GM12878 (cell line): ENCODE data around the gene SDK2. TPM values are rescaled to one million over a fixed set of nuclear protein-coding genes. Genes with fewer than 3 reads are reported as not detected.

Experiments used
- ATAC-seq: fragments of 200-7000 bp; cut with Tn5 transposase; 3 replicates; pipeline ENCODE4 v1.9.1; 2020; ENCODE audit warnings: mild to moderate bottlenecking, moderate library complexity
- BruUV-seq: library from RNA; stranded (reverse); fragments of 400-500 nt; replicated peaks from 2 replicates; lab custom pipeline; 2021; lab: Mats Ljungman, UMichigan
- CTCF ChIA-PET: fragments of 300-600 bp; sonication (Branson Sonifier 250); formaldehyde crosslinking; extraction: SDS; loops from one replicate; lab custom pipeline; 2021; ENCODE audit warnings: inconsistent platforms; lab: Yijun Ruan, JAX
- POLR2A ChIA-PET: fragments of 350-600 bp; formaldehyde crosslinking; extraction: SDS; loops from one replicate; lab custom pipeline; 2021; ENCODE audit warnings: inconsistent platforms; lab: Charles Lee
- RAD21 ChIA-PET: fragments of 300-600 bp; sonication (Branson Sonifier 250); formaldehyde crosslinking; loops from one replicate; lab custom pipeline; 2023; ENCODE audit warnings: antibody characterized with exemption; ENCODE audit not compliant: unreplicated experiment; lab: Charles Lee
- SMC1A ChIA-PET: fragments of 300-600 bp; sonication (Branson Sonifier 250); formaldehyde crosslinking; loops from one replicate; lab custom pipeline; 2023; ENCODE audit not compliant: unreplicated experiment, uncharacterized antibody; lab: Charles Lee
- DNase-seq: peaks from one replicate; pipeline ENCODE4 v3.0.0-alpha.2; 2011; ENCODE audit warnings: low read depth, low spot score
- FAIRE-seq: peaks from 3 replicates; lab custom pipeline; 2011; peaks lifted over from hg19 to GRCh38; lab: Jason Lieb, UNC
- H2AFZ ChIP-seq: 2 replicates; pipeline ENCODE4 v1.6.0; 2011; ENCODE audit warnings: low read depth, low read length, control low read depth; ENCODE audit not compliant: control insufficient read depth
- H3K27ac ChIP-seq: 2 replicates; pipeline ENCODE4 v1.5.1; 2011; ENCODE audit warnings: control low read depth; ENCODE audit not compliant: control insufficient read depth, insufficient read depth
- H3K27me3 ChIP-seq, 2 experiments: replicated peaks in 1 of 2; 2 replicates each; pipeline versions ENCODE4 v1.6.0 to v1.6.1; 2011; ENCODE audit warnings: low read length in 1 of 2; ENCODE audit not compliant: control insufficient read depth in 2 of 2, insufficient read depth in 2 of 2
- H3K36me3 ChIP-seq, 2 experiments: 2 replicates each; pipeline ENCODE4 v1.5.1; 2011; ENCODE audit warnings: low read length in 1 of 2; ENCODE audit not compliant: control insufficient read depth in 2 of 2, insufficient read depth in 2 of 2
- H3K4me1 ChIP-seq: 2 replicates; pipeline ENCODE4 v1.6.1; 2011; ENCODE audit warnings: mild to moderate bottlenecking, low read length, moderate library complexity, mixed read lengths; ENCODE audit not compliant: control insufficient read depth, insufficient read depth
- H3K4me2 ChIP-seq: 2 replicates; pipeline ENCODE4 v1.6.0; 2011; ENCODE audit warnings: control low read depth; ENCODE audit not compliant: control insufficient read depth, insufficient read depth
- H3K4me3 ChIP-seq: fragments of 200-600 bp; sonication (generic); 2 replicates; pipeline ENCODE4 v1.5.1; 2016
- H3K79me2 ChIP-seq: 2 replicates; pipeline ENCODE4 v1.6.0; 2011; ENCODE audit warnings: low read length; ENCODE audit not compliant: control insufficient read depth, insufficient read depth
- H3K9ac ChIP-seq: 2 replicates; pipeline ENCODE4 v1.8.0; 2011; ENCODE audit warnings: low read length, control low read depth, mixed read lengths; ENCODE audit not compliant: control insufficient read depth, insufficient read depth
- H3K9me3 ChIP-seq: replicated peaks from 3 replicates; pipeline ENCODE4 v1.5.1; 2011; ENCODE audit warnings: mild to moderate bottlenecking, low read length; ENCODE audit not compliant: control insufficient read depth, insufficient read depth
- H4K20me1 ChIP-seq: 2 replicates; pipeline ENCODE4 v1.6.0; 2011; ENCODE audit not compliant: control insufficient read depth, insufficient read depth
- CBX5 ChIP-seq: sonication (generic); IDR thresholded peaks from 2 replicates; pipeline ENCODE4 v1.6.1; 2016; ENCODE audit warnings: low read depth, moderate library complexity, mild to moderate bottlenecking, inconsistent platforms
- CREB1 ChIP-seq: IDR thresholded peaks from 2 replicates; pipeline ENCODE4 v1.6.1; 2012; ENCODE audit warnings: low read depth, mild to moderate bottlenecking, inconsistent platforms
- HDAC6 ChIP-seq: fragments of 200-600 bp; sonication (generic); IDR thresholded peaks from one replicate; pipeline ENCODE4 v1.8.0; 2017; ENCODE audit warnings: antibody characterized with exemption; ENCODE audit not compliant: unreplicated experiment
- KAT2A ChIP-seq: conservative IDR thresholded peaks from 2 replicates; pipeline ENCODE4 v1.6.1; 2011; ENCODE audit warnings: low read depth, low read length; ENCODE audit not compliant: control insufficient read depth
- KDM1A ChIP-seq: fragments of 200-600 bp; sonication (generic); IDR thresholded peaks from 2 replicates; pipeline ENCODE4 v1.6.1; 2016; ENCODE audit warnings: borderline replicate concordance
- LARP7 ChIP-seq: fragments of 450-650 bp; IDR thresholded peaks from 2 replicates; pipeline ENCODE4 v1.6.1; 2017; ENCODE audit warnings: mild to moderate bottlenecking
- MXI1 ChIP-seq: fragments of 150-350 bp; IDR thresholded peaks from 2 replicates; pipeline ENCODE4 v1.6.1; 2011; ENCODE audit warnings: low read depth, mild to moderate bottlenecking, inconsistent platforms, low read length, improper control_type of control experiment
- NRF1 ChIP-seq: conservative IDR thresholded peaks from 2 replicates; pipeline ENCODE4 v1.6.1; 2011; ENCODE audit warnings: mild to moderate bottlenecking, low read depth, low read length, improper control_type of control experiment
- PAX8 ChIP-seq: fragments of 450-650 bp; IDR thresholded peaks from 2 replicates; pipeline ENCODE4 v1.6.1; 2017; ENCODE audit warnings: mild to moderate bottlenecking, moderate library complexity
- POLR2AphosphoS2 ChIP-seq: IDR thresholded peaks from 2 replicates; pipeline ENCODE4 v1.6.1; 2011; ENCODE audit warnings: low read depth, mild to moderate bottlenecking, low read length, improper control_type of control experiment, moderate library complexity
- RELA ChIP-seq: fragments of 450-650 bp; IDR thresholded peaks from 2 replicates; pipeline ENCODE4 v1.8.0; 2014; ENCODE audit warnings: borderline replicate concordance; ENCODE audit not compliant: partially characterized antibody
- SIN3A ChIP-seq: IDR thresholded peaks from 2 replicates; pipeline ENCODE4 v1.6.1; 2012; ENCODE audit warnings: low read depth, low read length, improper control_type of control experiment
- SREBF1 ChIP-seq: IDR thresholded peaks from 2 replicates; pipeline ENCODE4 v1.6.1; 2012; ENCODE audit warnings: mild to moderate bottlenecking, low read length
- SRF ChIP-seq, 2 experiments: IDR thresholded peaks; 2 replicates each; pipeline ENCODE4 v1.6.1; 2011; ENCODE audit warnings: low read depth in 2 of 2, low read length in 2 of 2, mild to moderate bottlenecking in 1 of 2, moderate library complexity in 1 of 2
- SUZ12 ChIP-seq: fragments of 200-600 bp; sonication (generic); IDR thresholded peaks from one replicate; pipeline ENCODE4 v1.6.1; 2018; ENCODE audit warnings: antibody characterized with exemption, mild to moderate bottlenecking; ENCODE audit not compliant: unreplicated experiment
- TCF3 ChIP-seq: IDR thresholded peaks from 2 replicates; pipeline ENCODE4 v1.6.1; 2012; ENCODE audit warnings: low read depth, mild to moderate bottlenecking, low read length, borderline replicate concordance; ENCODE audit not compliant: insufficient read depth
- YBX1 ChIP-seq: fragments of 450-650 bp; IDR thresholded peaks from 2 replicates; pipeline ENCODE4 v1.6.1; 2016; ENCODE audit warnings: antibody characterized with exemption
- ZNF24 ChIP-seq: fragments of 450-650 bp; IDR thresholded peaks from 2 replicates; pipeline ENCODE4 v1.6.1; 2017; ENCODE audit warnings: antibody characterized with exemption, mild to moderate bottlenecking
- WGBS: methylation state at CpG from one replicate; pipeline ENCODE4 v1.1.6; 2016; ENCODE audit warnings: low lambda C conversion rate; ENCODE audit not compliant: insufficient replicate concordance, insufficient coverage; ENCODE audit errors: missing lambda C conversion rate; 5-methylcytosine and 5-hydroxymethylcytosine counted together
- in situ Hi-C: fragments of 300-500 bp; cut with MboI; formaldehyde crosslinking; loops from 9 replicates; pipeline ENCODE4 v1.14.3; 2018; ENCODE audit warnings: mixed read lengths
- intact Hi-C: fragments of 100-400 bp; cut with micrococcal nuclease; formaldehyde crosslinking; loops from one replicate; pipeline ENCODE4 v1.14.2; 2022; ENCODE audit not compliant: unreplicated experiment
- polyA plus RNA-seq, 11 experiments: library from polyadenylated mRNA; depleted of rRNA in 4 of 11; unstranded in 6 of 11; stranded (reverse) in 5 of 11; fragments of >200 nt; fragmentation: Nextera tagmentation in 4 of 11; fragmentation: Illumina TruSeq in 1 of 11; extraction: Ambion mirVana in 4 of 11; extraction: Trizol in 1 of 11; gene quantifications; 1 replicate in 1 of 11; 2 replicates in 10 of 11; pipeline versions ENCODE4 v1.2.1 to v1.2.3, GENCODE V29; 2011 to 2016; ENCODE audit warnings: inconsistent platforms in 2 of 11, missing spikeins in 2 of 11, low read depth in 1 of 11
- total RNA-seq, 4 experiments: library from RNA; depleted of rRNA in 3 of 4; stranded (reverse); fragments of >200 nt in 3 of 4; fragmentation: Illumina TruSeq in 1 of 4; extraction: Trizol in 1 of 4; gene quantifications; 2 replicates each; pipeline versions ENCODE4 v1.2.1 to v1.2.3, GENCODE V29; 2013 to 2021
- TF ChIP-seq, protein P1 (sequence below): fragments of 450-650 bp; IDR thresholded peaks from 2 replicates; pipeline ENCODE4 v1.6.1; 2017; ENCODE audit warnings: low read depth, mild to moderate bottlenecking, moderate library complexity

The SDK2 gene
- total and polyA plus RNA-seq, 10 of the 15 experiments (the other 5 are each of a cell fraction or from before 2014, with no cell fraction given): 0.03 to 0.08 (median 0.03) TPM; not detected in 7

DNA sequence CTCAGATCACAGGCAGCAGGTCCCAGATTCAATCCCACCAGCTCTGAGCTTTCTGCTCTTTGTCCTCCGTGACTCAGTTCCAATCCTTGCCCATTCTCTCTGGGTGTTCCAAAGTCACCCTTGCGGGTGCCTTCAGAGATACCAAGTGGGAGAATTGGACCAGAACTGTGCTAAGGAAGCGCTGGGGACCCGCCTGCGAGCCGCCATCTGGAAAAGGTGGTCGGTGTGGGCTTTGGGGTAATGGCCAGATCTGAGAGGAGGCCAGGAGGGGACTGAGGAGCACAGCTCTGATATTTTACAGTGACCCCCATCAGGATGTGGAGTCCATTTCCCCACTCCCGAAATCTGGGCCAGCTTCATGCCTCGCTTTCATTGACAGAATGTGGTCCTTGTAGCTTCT, 152.6 kb downstream of the SDK2 start (continued):
- TF ChIP-seq YBX1: no peak
- no peak for TF ChIP-seq KAT2A
- TF ChIP-seq SIN3A: no peak
- TF ChIP-seq PAX8: no peak
- TF ChIP-seq TCF3: no peak
- TF ChIP-seq, all 136 proteins: peak for 0

DNA sequence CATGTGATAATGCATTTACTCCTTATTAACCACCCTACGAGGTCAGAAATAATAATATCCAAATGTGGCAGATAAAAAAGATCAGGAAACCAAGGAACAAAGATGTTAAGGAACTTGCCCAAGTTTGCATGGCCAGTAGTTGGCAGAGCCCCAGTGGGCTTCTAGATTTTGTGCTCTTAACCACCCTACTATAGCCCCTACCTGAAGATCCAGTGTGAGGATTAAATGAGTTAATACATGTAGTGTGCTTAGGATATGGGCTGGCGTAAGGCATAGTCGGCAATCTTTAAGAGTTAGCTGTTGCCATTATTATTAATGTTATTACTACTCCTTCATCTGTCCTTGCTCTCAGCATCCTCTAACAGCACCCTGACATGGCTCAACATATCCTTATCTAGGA, 153.4 kb downstream of the SDK2 start:
- ATAC-seq: no peak
- TF ChIP-seq CBX5 (no peak), SUZ12 (no peak), LARP7 (no peak), SREBF1 (no peak), KAT2A (no peak), KDM1A (no peak), HDAC6 (no peak), RELA (no peak), NRF1 (no peak), MXI1 (no peak), SRF (IDR thresholded peaks at IDR 0.05; ENCODE audit: low read depth in 2 of 2, low read length in 2 of 2) (no peak), YBX1 (no peak), POLR2AphosphoS2 (no peak), CREB1 (no peak), ZNF24 (no peak)
- TF ChIP-seq, protein P1, sequence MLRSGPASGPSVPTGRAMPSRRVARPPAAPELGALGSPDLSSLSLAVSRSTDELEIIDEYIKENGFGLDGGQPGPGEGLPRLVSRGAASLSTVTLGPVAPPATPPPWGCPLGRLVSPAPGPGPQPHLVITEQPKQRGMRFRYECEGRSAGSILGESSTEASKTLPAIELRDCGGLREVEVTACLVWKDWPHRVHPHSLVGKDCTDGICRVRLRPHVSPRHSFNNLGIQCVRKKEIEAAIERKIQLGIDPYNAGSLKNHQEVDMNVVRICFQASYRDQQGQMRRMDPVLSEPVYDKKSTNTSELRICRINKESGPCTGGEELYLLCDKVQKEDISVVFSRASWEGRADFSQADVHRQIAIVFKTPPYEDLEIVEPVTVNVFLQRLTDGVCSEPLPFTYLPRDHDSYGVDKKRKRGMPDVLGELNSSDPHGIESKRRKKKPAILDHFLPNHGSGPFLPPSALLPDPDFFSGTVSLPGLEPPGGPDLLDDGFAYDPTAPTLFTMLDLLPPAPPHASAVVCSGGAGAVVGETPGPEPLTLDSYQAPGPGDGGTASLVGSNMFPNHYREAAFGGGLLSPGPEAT: no peak
- TF ChIP-seq, all 136 proteins: peak for 0
- Histone ChIP-seq H3K9me3 (no peaks in the 10 kb centered on the region; the same call in 2 of the 3 replicates), H3K27me3 (peaks cover 0 to 3% of the 10 kb centered on the region in 2 experiments; a peak in 3 of 4 replicates), H3K9ac (no peak overlapping the region), H3K27ac (no peak overlapping the region), H3K36me3 (no peaks in the 10 kb centered on the region), H4K20me1 (no peaks in the 10 kb centered on the region), H2AFZ (no peak overlapping the region), H3K79me2 (no peaks in the 10 kb centered on the region), H3K4me1 (no peaks in the 10 kb centered on the region), H3K4me3 (no peak overlapping the region), H3K4me2 (no peak overlapping the region)
- RAD21 ChIA-PET: no interaction called here
- intact Hi-C loops: no loop called here
- POLR2A ChIA-PET: no interaction called here
- FAIRE-seq: no peak
- in situ Hi-C loops: no loop called here
- no peak for DNase-seq
- SMC1A ChIA-PET: no interaction called here
- WGBS: 60% methylated on average over 3 of the region's 3 CpGs
- BruUV-seq: no TSS peak
- CTCF ChIA-PET: no interaction called here
